GM12801 (cell line): ENCODE data around the gene ZDHHC7.

ENCODE experiments used
- TF ChIP-seq, protein P1 (sequence below): IDR thresholded peaks from one replicate; pipeline ENCODE4 v1.5.1; 2011; ENCODE audit warnings: control low read depth; ENCODE audit not compliant: insufficient read length; ENCODE audit errors: extremely low read depth

The ZDHHC7 gene

GRCh38 chr16:85040685-85041084 lies 29.4 kb upstream of the ZDHHC7 start:
- TF ChIP-seq, protein P1, sequence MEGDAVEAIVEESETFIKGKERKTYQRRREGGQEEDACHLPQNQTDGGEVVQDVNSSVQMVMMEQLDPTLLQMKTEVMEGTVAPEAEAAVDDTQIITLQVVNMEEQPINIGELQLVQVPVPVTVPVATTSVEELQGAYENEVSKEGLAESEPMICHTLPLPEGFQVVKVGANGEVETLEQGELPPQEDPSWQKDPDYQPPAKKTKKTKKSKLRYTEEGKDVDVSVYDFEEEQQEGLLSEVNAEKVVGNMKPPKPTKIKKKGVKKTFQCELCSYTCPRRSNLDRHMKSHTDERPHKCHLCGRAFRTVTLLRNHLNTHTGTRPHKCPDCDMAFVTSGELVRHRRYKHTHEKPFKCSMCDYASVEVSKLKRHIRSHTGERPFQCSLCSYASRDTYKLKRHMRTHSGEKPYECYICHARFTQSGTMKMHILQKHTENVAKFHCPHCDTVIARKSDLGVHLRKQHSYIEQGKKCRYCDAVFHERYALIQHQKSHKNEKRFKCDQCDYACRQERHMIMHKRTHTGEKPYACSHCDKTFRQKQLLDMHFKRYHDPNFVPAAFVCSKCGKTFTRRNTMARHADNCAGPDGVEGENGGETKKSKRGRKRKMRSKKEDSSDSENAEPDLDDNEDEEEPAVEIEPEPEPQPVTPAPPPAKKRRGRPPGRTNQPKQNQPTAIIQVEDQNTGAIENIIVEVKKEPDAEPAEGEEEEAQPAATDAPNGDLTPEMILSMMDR, result no peak

- TF ChIP-seq, protein P1, result no peak
These were observed 26.4 kb upstream of the ZDHHC7 start for GRCh38 chr16:85037721-85038120.

GRCh38 chr16:85037050-85037410 lies 25.7 kb upstream of the ZDHHC7 start:
- TF ChIP-seq, protein P1, result no peak

DNA sequence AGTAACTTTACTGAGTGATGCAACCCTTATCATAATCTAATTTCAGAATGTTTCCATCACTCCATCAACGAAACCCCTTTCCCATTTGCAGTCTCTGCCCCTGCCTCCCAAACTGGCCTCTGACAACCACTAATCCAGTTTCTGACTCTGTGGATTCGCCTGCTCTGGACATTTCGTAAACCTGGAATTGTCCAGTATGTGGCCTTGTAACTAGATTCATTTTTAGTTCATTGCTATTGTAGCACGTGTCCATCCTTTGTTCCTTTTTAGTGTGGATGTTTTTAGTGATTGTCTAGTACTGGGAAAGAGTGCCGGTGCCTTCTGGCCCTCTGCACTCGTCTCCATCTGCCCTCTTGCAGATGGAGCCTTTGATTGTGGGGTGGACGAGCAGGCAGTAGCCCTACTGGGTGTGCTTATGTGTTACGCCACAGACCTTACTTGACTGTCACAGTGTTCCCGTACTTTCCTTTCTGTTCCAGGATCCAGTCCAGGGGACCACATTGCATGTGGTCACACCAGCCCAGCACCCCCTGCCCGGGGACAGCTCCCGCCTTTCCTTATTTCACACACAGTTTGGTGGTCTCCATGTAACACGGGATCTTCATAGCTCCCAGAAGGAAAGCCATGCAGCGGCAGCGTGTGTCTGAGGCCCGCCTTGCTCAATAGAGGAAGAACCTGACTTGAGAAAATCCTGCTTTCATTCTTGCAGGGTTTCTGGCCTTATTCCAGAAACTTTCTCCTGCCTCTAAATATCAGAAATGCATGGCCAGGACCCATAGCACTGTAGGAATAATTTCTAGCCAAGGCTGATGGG lies 25.1 kb upstream of the ZDHHC7 start:
- TF ChIP-seq, protein P1, result no peak

GRCh38 chr16:85034591-85035433 lies 23.5 kb upstream of the ZDHHC7 start:
- TF ChIP-seq, protein P1, result no peak

GRCh38 chr16:85033171-85033570 lies 21.8 kb upstream of the ZDHHC7 start:
- TF ChIP-seq, protein P1, result no peak

GRCh38 chr16:85031451-85031850 lies 20.1 kb upstream of the ZDHHC7 start:
- TF ChIP-seq, protein P1, result no peak
